Measurements from ENCODE around the gene TMC6.

GRCh38 chr17:78129351-78130089, 965 bp upstream of the TMC6 start:
- TF ChIP-seq, protein P1, sequence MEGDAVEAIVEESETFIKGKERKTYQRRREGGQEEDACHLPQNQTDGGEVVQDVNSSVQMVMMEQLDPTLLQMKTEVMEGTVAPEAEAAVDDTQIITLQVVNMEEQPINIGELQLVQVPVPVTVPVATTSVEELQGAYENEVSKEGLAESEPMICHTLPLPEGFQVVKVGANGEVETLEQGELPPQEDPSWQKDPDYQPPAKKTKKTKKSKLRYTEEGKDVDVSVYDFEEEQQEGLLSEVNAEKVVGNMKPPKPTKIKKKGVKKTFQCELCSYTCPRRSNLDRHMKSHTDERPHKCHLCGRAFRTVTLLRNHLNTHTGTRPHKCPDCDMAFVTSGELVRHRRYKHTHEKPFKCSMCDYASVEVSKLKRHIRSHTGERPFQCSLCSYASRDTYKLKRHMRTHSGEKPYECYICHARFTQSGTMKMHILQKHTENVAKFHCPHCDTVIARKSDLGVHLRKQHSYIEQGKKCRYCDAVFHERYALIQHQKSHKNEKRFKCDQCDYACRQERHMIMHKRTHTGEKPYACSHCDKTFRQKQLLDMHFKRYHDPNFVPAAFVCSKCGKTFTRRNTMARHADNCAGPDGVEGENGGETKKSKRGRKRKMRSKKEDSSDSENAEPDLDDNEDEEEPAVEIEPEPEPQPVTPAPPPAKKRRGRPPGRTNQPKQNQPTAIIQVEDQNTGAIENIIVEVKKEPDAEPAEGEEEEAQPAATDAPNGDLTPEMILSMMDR (IDR thresholded peaks at IDR 0.05; ENCODE audit: borderline replicate concordance, extremely low read depth, low read length, poor library complexity, severe bottlenecking) = no peak
- TF ChIP-seq EZH2 (IDR thresholded peaks at IDR 0.05; ENCODE audit: borderline replicate concordance, low read depth, low read length, severe bottlenecking) = no peak

Data from DND-41 (cell line).